Stimulated activated naive CD8-positive, alpha-beta T cell treated with anti-CD3 and anti-CD28 coated beads, Interleukin-15, amount 100 ng/mL, for 72 hours (primary cell): ENCODE data around the gene EFCAB5.
A peak's percentile ranks its signal among the peaks of the same experiment; 100 is the strongest.
"Not testable (repeated sequence)": the region's sequence is repeated elsewhere in the genome, so short reads cannot be mapped to it uniquely, and the experiment has no call there.

ENCODE experiments used
- ATAC-seq: fragments of 150-1000 bp; cut with Tn5 transposase; 2 replicates; pipeline ENCODE4 v1.10.0; 2021; ENCODE audit warnings: mild to moderate bottlenecking, moderate library complexity
- DNase-seq, 2 donors: peaks; one replicate each; pipeline ENCODE4 v3.0.0; 2021 to 2022
- H3K27ac Mint-ChIP-seq, 2 donors: one replicate each; pipeline ENCODE4 v1.8.0; 2022; ENCODE audit warnings: mild to moderate bottlenecking in 2 of 2, mixed read lengths in 2 of 2, moderate library complexity in 2 of 2
- H3K27me3 Mint-ChIP-seq: one replicate; pipeline ENCODE4 v1.8.0; 2022; ENCODE audit warnings: mixed read lengths
- H3K4me1 Mint-ChIP-seq: one replicate; pipeline ENCODE4 v1.8.0; 2022; ENCODE audit warnings: mild to moderate bottlenecking, mixed read lengths
- H3K4me3 Mint-ChIP-seq, 2 donors: one replicate each; pipeline ENCODE4 v1.8.0; 2022; ENCODE audit warnings: mild to moderate bottlenecking in 2 of 2, mixed read lengths in 2 of 2, moderate library complexity in 1 of 2
- H3K9me3 Mint-ChIP-seq, 2 donors: one replicate each; pipeline ENCODE4 v1.8.0; 2022; ENCODE audit warnings: mixed read lengths in 2 of 2

Gene EFCAB5

GRCh38 chr17:29959658-29960337, 18.4 kb downstream of the EFCAB5 start:
- Mint-ChIP-seq H3K27ac (no peak overlapping the region), H3K9me3 (peaks cover 4 to 15% of the 10 kb centered on the region in 2 donors), H3K4me3 (no peak overlapping the region), H3K4me1 (no peaks in the 10 kb centered on the region), H3K27me3 (no peaks in the 10 kb centered on the region)
- DNase-seq (no peak), ATAC-seq (no peak)

DNA sequence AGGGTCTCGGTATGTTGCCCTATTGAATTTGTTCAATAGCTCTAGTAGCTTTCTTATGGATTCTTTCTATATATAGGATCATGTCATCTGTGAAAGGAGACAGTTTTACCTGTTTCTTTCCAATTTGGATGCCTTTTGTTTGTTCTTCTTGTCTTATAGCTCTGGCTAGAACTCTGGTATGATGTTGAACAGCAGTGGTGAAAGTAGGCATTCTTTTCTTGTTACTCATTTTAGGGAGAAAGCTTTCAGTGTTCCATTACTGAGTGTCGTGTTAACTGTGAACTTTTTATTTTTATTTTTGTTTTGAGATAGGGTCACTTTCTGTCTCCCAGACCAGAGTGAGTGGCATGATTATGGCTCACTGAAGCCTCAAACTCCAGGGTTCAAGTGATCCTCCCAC, 21.2 kb downstream of the EFCAB5 start:
- no peak for ATAC-seq
- no peak for DNase-seq
- Mint-ChIP-seq H3K27ac (no peak overlapping the region), H3K27me3 (no peaks in the 10 kb centered on the region), H3K4me1 (no peaks in the 10 kb centered on the region), H3K9me3 (peaks cover 4 to 9% of the 10 kb centered on the region in 2 donors), H3K4me3 (no peak overlapping the region)

GRCh38 chr17:29968271-29968670, 26.8 kb downstream of the EFCAB5 start:
- H3K4me1 Mint-ChIP-seq, result no peaks in the 10 kb centered on the region
- ATAC-seq, result no peak
- peaks cover 8% of the 10 kb centered on the region for H3K27me3 Mint-ChIP-seq
- DNase-seq, result no peak
- H3K9me3 Mint-ChIP-seq, result peaks cover 4 to 9% of the 10 kb centered on the region in 2 donors
- no peak overlapping the region for H3K4me3 Mint-ChIP-seq
- no peak overlapping the region for H3K27ac Mint-ChIP-seq

DNA sequence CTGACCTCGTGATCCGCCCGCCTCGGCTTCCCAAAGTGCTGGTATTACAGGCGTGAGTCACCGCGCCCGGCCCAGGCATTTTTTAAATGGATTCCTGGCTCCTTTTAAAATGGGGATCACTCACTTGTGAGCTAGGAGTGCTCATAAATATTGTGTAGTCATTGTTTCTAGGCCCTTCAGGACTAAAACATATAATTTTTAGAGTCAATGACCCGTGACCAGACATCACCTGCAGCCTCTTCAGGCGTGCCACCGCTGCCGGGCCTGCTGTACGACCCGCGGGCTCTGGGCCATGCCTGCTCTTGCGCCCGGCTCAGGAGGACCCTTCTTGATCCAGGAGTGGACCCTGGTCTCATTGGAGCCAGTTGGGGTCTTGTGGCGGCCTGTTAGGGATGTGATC, 30.8 kb downstream of the EFCAB5 start:
- H3K27ac Mint-ChIP-seq, result no peak overlapping the region
- DNase-seq, result no peak
- no peaks in the 10 kb centered on the region for H3K9me3 Mint-ChIP-seq
- no peaks in the 10 kb centered on the region for H3K4me1 Mint-ChIP-seq
- no peak for ATAC-seq
- no peak overlapping the region for H3K4me3 Mint-ChIP-seq
- peaks cover 8% of the 10 kb centered on the region for H3K27me3 Mint-ChIP-seq

DNA sequence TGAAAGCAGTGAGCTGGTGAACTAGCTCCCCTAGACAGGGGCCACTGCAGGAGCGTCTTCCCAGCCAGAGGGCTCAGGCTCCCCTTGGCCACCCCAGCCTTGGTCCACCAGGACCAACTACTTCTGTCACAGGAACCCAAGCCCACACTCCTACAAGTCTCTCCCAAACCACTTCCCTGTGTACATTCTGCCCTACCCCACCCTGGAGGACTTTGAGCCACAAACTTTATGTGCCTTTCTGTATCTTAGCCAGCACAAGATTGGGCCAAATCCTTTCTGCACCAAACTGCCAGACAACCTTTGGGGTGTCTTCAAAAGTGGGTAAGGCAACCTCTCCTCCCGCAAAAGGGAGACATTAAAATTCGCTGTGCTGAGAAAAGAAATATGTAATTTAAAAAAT, 31.6 kb downstream of the EFCAB5 start:
- no peaks in the 10 kb centered on the region for H3K9me3 Mint-ChIP-seq
- H3K4me1 Mint-ChIP-seq, result no peaks in the 10 kb centered on the region
- no peak for ATAC-seq
- peaks cover 8% of the 10 kb centered on the region for H3K27me3 Mint-ChIP-seq
- H3K27ac Mint-ChIP-seq, result no peak overlapping the region
- no peak for DNase-seq
- no peak overlapping the region for H3K4me3 Mint-ChIP-seq

- ATAC-seq, result no peak
These were observed 36.4 kb downstream of the EFCAB5 start for GRCh38 chr17:29977836-29978235.

DNA sequence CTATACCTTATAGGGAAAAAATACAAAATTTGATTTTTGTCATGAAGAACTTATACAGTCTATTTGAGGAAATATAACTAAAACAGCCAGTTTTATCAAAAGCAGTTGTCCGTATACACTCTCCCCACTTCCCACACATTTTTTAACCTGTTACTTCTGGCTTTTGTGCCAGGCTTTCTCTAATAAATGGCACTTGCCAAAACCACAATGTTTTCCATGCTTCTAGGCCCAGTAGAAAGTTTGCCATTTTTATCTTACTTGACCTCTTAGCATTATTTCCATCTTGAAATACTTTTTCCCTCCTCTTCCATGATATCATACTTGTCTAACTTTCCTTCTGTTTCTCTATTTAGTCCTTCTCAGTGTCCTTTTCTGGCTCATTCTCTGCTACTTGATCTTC, 38.8 kb downstream of the EFCAB5 start:
- Mint-ChIP-seq H3K27me3 (no peaks in the 10 kb centered on the region), H3K27ac (no peak overlapping the region), H3K4me1 (no peaks in the 10 kb centered on the region), H3K9me3 (no peaks in the 10 kb centered on the region), H3K4me3 (no peak overlapping the region)
- ATAC-seq (no peak), DNase-seq (no peak)

More at GRCh38 chr17:29977836-29978235, 36.4 kb downstream of the EFCAB5 start:
- no peaks in the 10 kb centered on the region for H3K9me3 Mint-ChIP-seq
- H3K4me1 Mint-ChIP-seq, result no peaks in the 10 kb centered on the region
- H3K4me3 Mint-ChIP-seq, result no peak overlapping the region
- H3K27ac Mint-ChIP-seq, result no peak overlapping the region
- H3K27me3 Mint-ChIP-seq, result no peaks in the 10 kb centered on the region
- no peak for DNase-seq

DNA sequence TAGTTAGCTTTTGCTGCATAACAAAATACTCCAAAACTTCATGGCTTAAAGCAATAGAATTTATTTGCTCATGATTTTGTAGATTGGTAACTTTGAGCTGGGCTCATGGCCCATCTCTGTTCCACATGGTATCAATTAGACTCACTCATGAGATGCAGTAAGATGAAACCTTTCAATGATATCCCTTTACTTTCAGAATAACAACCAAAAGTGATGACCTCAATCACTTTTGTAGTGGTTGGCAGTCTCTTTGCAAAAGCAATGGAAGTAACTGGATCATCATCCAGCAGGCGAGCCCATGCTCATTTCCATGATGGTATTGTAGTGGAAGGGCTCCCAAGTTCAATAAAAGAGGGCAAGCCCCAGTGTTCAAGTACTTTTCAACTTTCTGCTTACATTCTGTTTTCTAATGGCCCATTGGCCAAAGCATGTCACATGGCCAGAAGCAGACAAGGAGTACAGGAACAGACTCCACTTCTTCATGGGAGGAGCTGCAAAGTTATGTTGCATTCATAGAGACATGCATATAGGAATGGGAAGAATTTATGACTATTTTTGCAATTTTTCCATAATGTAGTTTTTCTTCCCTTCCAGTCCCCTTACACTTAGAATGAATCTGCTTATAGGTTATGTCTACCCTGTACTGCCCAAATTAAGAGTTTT, 41.7 kb downstream of the EFCAB5 start:
- H3K27ac Mint-ChIP-seq, result no peak overlapping the region
- ATAC-seq (no peak), DNase-seq (no peak)
- H3K27me3 Mint-ChIP-seq, result no peaks in the 10 kb centered on the region
- H3K4me1 Mint-ChIP-seq, result no peaks in the 10 kb centered on the region
- no peak overlapping the region for H3K4me3 Mint-ChIP-seq
- peaks cover 0 to 10% of the 10 kb centered on the region in 2 donors for H3K9me3 Mint-ChIP-seq

DNA sequence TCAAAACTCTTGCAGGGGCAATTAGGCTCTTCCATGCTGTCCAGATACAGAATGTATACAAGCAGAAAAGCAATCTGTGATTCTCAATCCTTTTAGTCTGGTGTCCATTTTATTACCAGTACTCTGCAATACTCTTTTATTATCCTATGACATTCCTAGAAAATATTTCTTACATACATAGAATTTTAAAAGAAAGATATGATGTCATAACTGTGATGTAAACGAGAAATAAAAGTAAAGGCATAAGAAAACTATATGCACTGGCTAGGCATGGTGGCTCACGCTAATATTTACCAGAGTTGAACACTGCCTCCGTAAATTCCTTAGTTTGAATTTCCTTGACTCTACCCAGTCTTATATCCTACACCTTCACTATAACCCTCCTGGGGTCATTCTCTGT, 55.0 kb downstream of the EFCAB5 start:
- Mint-ChIP-seq H3K27me3 (no peaks in the 10 kb centered on the region), H3K9me3 (peaks cover under 1 to 4% of the 10 kb centered on the region in 2 donors), H3K27ac (no peak overlapping the region), H3K4me3 (no peak overlapping the region), H3K4me1 (peaks cover 14% of the 10 kb centered on the region)
- DNase-seq, result no peak
- no peak for ATAC-seq

DNA sequence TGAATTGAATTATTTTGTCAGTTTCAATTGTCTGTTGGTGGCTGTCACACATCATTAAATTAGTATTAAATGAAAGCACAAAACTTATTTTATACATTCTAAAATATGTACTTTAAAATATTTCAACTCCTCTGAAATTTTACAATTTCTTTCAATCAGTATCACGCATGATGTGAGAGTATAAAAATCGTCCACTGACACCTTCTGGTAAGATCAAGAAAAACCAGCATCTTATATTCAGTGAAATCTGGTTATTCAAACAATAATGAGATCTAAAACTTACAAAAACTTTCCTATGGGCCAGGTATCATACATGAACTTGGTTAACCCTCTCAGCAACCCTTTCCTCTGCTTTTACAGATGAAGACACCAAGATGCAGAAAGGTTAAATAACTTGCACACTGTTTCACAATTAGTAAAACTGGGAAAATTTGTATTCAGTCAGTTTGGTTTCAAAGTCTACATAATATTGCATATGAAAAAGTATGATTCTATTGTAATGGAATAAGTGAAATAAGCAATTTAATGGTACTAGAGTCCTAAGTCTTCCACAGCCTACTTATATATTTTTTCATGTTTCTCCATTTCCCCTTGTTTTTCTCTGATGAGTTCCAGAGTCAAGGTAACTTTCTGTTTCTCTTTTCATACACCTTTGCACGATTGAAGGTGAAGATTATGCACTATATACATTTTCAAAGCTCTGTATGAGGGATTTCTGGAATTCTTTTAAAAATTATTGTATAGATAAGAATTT, 58.7 kb downstream of the EFCAB5 start:
- Mint-ChIP-seq H3K27ac (no peak overlapping the region), H3K4me3 (peak overlapping the region in 1 of 2 donors; percentile 10), H3K27me3 (no peaks in the 10 kb centered on the region), H3K9me3 (no peaks in the 10 kb centered on the region), H3K4me1 (peaks cover 14% of the 10 kb centered on the region)
- peak; percentile 26 for ATAC-seq
- no peak for DNase-seq

- Mint-ChIP-seq H3K27ac (peak overlapping the region in 1 of 2 donors; percentile 79), H3K27me3 (no peaks in the 10 kb centered on the region), H3K4me1 (peaks cover 14% of the 10 kb centered on the region), H3K9me3 (no peaks in the 10 kb centered on the region), H3K4me3 (peak overlapping the region; percentile 16 to 58)
- no peak for ATAC-seq
- no peak for DNase-seq
These were observed 59.4 kb downstream of the EFCAB5 start for GRCh38 chr17:30000755-30001257.

- Mint-ChIP-seq H3K4me1 (peaks cover 14% of the 10 kb centered on the region), H3K9me3 (no peaks in the 10 kb centered on the region), H3K27me3 (no peaks in the 10 kb centered on the region), H3K4me3 (no peak overlapping the region), H3K27ac (peak overlapping the region in 1 of 2 donors; percentile 36)
- ATAC-seq (no peak), DNase-seq (no peak)
These were observed 60.7 kb downstream of the EFCAB5 start for GRCh38 chr17:30002088-30002487.

- Mint-ChIP-seq H3K4me3 (no peak overlapping the region), H3K27me3 (no peaks in the 10 kb centered on the region), H3K27ac (no peak overlapping the region), H3K4me1 (peaks cover 5% of the 10 kb centered on the region), H3K9me3 (no peaks in the 10 kb centered on the region)
- ATAC-seq (no peak), DNase-seq (no peak)
These were observed 64.4 kb downstream of the EFCAB5 start for GRCh38 chr17:30005709-30006320.

DNA sequence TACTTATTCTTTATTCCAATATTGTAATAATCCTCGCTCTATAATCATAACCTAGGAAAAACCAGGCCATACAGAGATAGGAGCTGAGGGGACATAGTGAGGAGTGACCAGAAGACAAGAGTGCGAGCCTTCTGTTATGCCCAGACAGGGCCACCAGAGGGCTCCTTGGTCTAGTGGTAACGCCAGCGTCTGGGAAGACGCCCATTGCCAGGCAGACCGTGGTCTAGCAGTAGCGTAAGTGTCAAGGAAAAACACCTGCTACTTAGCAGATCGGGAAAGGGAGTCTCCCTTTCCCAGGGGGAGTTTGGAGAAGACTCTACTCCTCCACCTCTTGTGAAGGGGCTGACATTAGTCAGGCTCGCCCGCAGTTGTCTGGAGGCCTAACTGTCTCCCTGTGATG, 70.5 kb downstream of the EFCAB5 start:
- H3K9me3 Mint-ChIP-seq, H3K4me1 Mint-ChIP-seq, H3K4me3 Mint-ChIP-seq, H3K27ac Mint-ChIP-seq, DNase-seq, H3K27me3 Mint-ChIP-seq, ATAC-seq: not testable (repeated sequence)

DNA sequence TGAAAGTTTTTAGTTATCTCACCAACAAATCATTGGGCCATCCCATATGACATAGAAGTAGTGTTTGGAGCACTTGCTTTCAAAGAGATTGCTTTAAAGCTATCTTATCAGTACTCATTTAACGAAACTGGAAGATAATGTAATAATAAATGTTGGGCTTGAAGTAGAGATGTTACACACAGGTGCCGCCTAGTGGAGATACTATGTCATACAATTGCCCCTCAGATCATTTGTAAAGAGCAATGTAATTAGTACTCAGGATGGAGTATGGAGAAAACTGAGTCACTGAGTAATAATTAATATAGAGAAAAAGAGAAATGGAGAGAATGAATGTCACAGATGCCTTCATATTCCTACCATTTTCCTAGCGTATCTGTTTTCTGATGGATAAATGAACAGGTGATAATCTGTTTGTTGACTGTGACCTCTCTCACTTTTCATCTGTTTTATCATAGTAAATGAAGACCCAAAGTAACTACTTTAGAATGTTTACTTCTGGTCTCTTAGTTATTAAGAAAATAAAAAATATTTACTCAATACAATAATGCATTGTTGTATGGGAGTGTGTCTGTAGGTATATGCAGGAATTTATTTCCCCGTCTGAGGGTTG, 80.4 kb downstream of the EFCAB5 start:
- no peak for ATAC-seq
- H3K27ac Mint-ChIP-seq, result no peak overlapping the region

More for the DNA sequence above, 80.4 kb downstream of the EFCAB5 start:
- Mint-ChIP-seq H3K9me3 (no peaks in the 10 kb centered on the region), H3K4me1 (no peaks in the 10 kb centered on the region), H3K4me3 (no peak overlapping the region), H3K27me3 (no peaks in the 10 kb centered on the region)
- peak in 1 of 2 donors; percentile 8 for DNase-seq
